Stomach (tissue), 4 donors: ENCODE measurements around the gene DEK.

Experiments used
- EP300 ChIP-seq: sonication (generic); formaldehyde crosslinking; IDR thresholded peaks from one replicate; pipeline ENCODE4 v1.6.1; 2017; ENCODE audit warnings: antibody characterized with exemption
- POLR2A ChIP-seq, 4 donors: fragments of 450-650 bp; IDR thresholded peaks; one replicate each; pipeline ENCODE4 v1.6.1; 2016; ENCODE audit warnings: antibody characterized with exemption in 4 of 4, control low read depth in 2 of 4, mild to moderate bottlenecking in 1 of 4, moderate library complexity in 1 of 4
- POLR2AphosphoS5 ChIP-seq, 3 donors: sonication (generic); formaldehyde crosslinking; IDR thresholded peaks; one replicate each; pipeline ENCODE4 v1.6.1; 2016; ENCODE audit warnings: antibody characterized with exemption in 3 of 3
- TF ChIP-seq, protein P1 (sequence below), 7 experiments: fragments of 450-650 bp in 4 of 7; fragments of 200-600 bp in 3 of 7; sonication (generic) in 3 of 7; IDR thresholded peaks; one replicate each; pipeline ENCODE4 v1.5.1; 2016 to 2019; ENCODE audit warnings: antibody characterized with exemption in 7 of 7, control low read depth in 2 of 7, mild to moderate bottlenecking in 1 of 7

DNA sequence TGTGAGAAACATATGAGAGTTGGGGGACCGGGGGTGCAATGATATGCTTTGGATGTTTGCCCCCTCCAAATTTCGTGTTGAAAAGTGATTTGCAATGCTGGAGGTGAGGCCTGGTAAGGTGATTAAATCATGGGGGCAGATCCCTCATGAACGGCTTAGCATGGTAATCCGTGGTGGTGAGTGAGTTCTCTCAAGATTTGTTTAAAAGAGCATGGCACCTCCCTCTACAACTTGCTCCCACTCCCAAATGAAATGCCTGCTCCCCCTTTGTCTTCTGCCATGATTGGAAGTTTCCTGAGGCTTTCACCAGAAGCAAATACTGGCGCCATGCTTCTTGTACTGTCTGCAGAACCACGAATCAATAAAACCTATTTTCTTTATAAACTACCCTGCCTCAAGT is 2.5 kb downstream of the DEK start:
- TF ChIP-seq, protein P1, sequence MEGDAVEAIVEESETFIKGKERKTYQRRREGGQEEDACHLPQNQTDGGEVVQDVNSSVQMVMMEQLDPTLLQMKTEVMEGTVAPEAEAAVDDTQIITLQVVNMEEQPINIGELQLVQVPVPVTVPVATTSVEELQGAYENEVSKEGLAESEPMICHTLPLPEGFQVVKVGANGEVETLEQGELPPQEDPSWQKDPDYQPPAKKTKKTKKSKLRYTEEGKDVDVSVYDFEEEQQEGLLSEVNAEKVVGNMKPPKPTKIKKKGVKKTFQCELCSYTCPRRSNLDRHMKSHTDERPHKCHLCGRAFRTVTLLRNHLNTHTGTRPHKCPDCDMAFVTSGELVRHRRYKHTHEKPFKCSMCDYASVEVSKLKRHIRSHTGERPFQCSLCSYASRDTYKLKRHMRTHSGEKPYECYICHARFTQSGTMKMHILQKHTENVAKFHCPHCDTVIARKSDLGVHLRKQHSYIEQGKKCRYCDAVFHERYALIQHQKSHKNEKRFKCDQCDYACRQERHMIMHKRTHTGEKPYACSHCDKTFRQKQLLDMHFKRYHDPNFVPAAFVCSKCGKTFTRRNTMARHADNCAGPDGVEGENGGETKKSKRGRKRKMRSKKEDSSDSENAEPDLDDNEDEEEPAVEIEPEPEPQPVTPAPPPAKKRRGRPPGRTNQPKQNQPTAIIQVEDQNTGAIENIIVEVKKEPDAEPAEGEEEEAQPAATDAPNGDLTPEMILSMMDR (IDR thresholded peaks at IDR 0.05) = no peak
- TF ChIP-seq POLR2A (IDR thresholded peaks at IDR 0.05) = no peak
- no peak for TF ChIP-seq POLR2AphosphoS5 (IDR thresholded peaks at IDR 0.05)
- no peak for TF ChIP-seq EP300
